ENCODE measurements around the gene RBP5. TPM values are rescaled to one million over a fixed set of nuclear protein-coding genes. Genes with fewer than 3 reads are reported as not detected.
A peak's percentile ranks its signal among the peaks of the same experiment; 100 is the strongest.
"Not testable (repeated sequence)": the region's sequence is repeated elsewhere in the genome, so short reads cannot be mapped to it uniquely, and the experiment has no call there.

The RBP5 gene
- total RNA-seq, 1 donor: not detected

DNA sequence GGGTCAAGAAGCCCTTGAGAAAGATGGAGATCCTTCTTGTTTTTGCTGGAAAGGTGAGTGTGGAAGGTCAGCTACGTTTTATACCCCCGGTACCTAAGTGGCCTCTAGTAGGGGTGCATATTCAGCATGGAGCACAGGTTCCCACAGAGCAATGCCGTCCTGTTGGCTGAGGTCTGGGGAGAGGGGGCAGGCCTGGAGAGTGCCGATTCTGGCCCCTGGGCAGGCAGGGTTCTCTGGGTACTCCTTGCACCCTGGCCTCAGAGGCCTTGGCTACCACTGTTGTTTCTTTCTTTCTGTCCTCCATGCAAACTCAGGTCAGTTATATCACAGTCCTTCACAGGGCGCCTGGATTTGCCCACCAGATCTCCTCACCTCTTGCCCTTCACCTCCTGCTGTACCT is 8.5 kb downstream of the RBP5 start:
- Histone ChIP-seq H3K9me3 (ENCODE audit: low read depth, low read length) (no peaks in the 10 kb centered on the region), H3K4me1 (ENCODE audit: insufficient read depth, low read length) (no peaks in the 10 kb centered on the region), H3K4me3 (ENCODE audit: low read length) (no peak overlapping the region), H3K27me3 (ENCODE audit: insufficient read depth, low read length) (no peaks in the 10 kb centered on the region)

DNA sequence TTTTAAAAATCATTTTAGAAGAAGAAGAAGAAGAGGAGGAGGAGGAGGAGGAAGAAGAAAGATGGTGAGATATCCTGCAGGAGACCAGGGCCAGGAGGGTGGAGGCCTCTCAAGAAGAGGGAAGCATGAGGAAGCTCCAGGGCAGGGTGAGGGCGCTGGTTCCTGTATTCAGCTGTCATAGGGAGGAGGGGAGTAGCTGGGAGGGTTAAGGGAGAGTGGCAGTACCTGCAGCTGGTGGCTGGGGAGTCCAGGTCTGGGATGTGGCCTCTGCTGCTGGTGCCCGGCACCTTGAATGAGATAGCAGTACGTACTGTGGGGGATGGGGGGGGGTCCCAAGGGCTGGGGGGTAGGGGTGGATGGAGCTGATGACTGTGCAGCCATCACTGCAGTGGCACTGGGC is 9.8 kb downstream of the RBP5 start:
- Histone ChIP-seq H3K27me3 (ENCODE audit: insufficient read depth, low read length) (no peaks in the 10 kb centered on the region), H3K4me1 (ENCODE audit: insufficient read depth, low read length) (no peaks in the 10 kb centered on the region), H3K9me3 (ENCODE audit: low read depth, low read length) (no peaks in the 10 kb centered on the region), H3K4me3 (ENCODE audit: low read length) (no peak overlapping the region)

DNA sequence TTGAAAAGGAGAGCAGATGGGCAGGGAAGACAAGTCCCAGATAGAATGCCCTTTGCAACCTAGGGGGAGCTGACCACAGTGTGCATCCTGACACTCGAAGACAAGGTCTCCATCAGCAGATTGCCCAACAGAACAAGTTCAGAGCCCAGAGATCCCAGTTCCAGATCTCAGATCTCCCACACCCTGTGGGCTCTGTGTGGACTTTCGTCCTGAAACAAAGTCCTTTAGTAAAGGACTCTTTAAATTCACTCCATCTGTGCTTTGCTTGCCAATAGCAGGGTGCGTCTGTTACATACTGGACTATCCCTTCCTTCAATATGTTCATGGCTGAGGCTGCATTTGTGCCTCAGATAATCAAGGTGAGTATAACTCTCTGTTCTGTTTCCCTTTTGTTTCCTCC is 11.0 kb downstream of the RBP5 start:
- H3K4me3 ChIP-seq (ENCODE audit: low read length): no peak overlapping the region

DNA sequence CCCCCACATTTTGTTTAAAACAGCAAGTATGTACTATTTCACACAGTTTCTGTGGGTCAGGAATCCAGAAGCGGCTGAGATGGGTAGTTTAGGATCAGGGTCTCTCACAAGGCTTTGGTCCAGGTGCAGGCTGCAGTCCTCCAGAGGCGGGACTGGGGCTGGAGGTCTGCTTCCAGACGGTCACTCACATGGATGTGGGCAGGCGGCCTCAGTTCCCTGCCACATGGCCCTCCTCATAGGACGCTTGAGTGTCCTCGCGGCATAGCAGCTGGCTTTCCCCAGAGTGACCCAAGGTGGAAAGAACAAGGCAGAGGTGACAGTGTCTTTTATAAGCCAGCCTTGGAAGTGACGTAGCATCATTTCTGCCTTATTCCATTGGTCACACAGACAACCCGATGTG is 11.8 kb downstream of the RBP5 start:
- Histone ChIP-seq H3K27me3 (ENCODE audit: insufficient read depth, low read length) (no peaks in the 10 kb centered on the region), H3K4me1 (ENCODE audit: insufficient read depth, low read length) (no peaks in the 10 kb centered on the region), H3K9me3 (ENCODE audit: low read depth, low read length) (no peaks in the 10 kb centered on the region), H3K4me3 (ENCODE audit: low read length) (no peak overlapping the region)

More for the DNA sequence above, 11.0 kb downstream of the RBP5 start:
- Histone ChIP-seq H3K4me1 (ENCODE audit: insufficient read depth, low read length) (no peaks in the 10 kb centered on the region), H3K9me3 (ENCODE audit: low read depth, low read length) (no peaks in the 10 kb centered on the region), H3K27me3 (ENCODE audit: insufficient read depth, low read length) (no peaks in the 10 kb centered on the region)

GRCh38 chr12:7116196-7116595 is 12.5 kb downstream of the RBP5 start:
- Histone ChIP-seq H3K27me3 (ENCODE audit: insufficient read depth, low read length) (no peaks in the 10 kb centered on the region), H3K4me1 (ENCODE audit: insufficient read depth, low read length) (no peaks in the 10 kb centered on the region), H3K4me3 (ENCODE audit: low read length) (no peak overlapping the region), H3K9me3 (ENCODE audit: low read depth, low read length) (no peaks in the 10 kb centered on the region)

DNA sequence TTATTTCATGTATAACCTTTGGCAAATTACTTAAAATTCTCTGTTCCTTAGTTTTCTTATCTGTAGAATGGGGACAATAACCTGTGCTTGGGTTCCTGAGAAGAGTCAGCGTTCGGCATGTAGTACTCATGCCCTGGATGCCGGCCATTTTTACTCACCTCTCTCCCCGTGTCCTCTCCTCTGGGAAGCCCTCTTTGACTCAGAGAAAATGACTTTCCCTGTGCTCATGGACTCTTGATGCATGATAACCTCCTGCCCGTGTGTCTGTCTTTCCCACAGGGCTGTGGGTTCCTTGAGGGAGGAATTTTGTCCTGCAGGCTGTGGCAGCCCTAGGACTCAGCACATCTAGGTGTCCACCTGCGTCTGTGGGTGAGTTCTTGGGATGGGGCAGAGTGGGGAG is 13.8 kb downstream of the RBP5 start:
- Histone ChIP-seq H3K4me3 (ENCODE audit: low read length) (no peak overlapping the region), H3K9me3 (ENCODE audit: low read depth, low read length) (no peaks in the 10 kb centered on the region), H3K4me1 (ENCODE audit: insufficient read depth, low read length) (peaks cover under 1% of the 10 kb centered on the region), H3K27me3 (ENCODE audit: insufficient read depth, low read length) (no peaks in the 10 kb centered on the region)

DNA sequence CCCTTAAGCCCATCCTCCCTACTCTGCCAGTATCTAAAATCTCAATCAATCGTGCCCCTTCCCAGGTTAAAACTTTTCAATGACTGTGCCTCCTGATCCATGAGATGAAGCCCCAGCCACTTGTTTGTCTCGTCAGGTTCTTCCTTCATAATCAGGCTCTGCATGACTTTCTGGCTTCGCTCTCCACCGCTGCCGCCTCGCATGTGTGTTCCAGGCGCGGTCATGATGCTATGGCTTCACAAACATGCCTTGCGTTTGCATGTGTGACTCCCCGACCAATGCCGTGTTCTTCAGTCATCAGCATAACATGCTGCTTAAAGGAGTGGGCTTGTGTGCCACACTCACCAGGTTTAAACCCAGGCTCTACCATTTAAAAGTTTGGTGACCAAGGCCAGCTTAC is 14.7 kb downstream of the RBP5 start:
- Histone ChIP-seq H3K4me1 (ENCODE audit: insufficient read depth, low read length) (peaks cover 9% of the 10 kb centered on the region), H3K4me3 (ENCODE audit: low read length) (no peak overlapping the region), H3K27me3 (ENCODE audit: insufficient read depth, low read length) (no peaks in the 10 kb centered on the region), H3K9me3 (ENCODE audit: low read depth, low read length) (no peaks in the 10 kb centered on the region)

DNA sequence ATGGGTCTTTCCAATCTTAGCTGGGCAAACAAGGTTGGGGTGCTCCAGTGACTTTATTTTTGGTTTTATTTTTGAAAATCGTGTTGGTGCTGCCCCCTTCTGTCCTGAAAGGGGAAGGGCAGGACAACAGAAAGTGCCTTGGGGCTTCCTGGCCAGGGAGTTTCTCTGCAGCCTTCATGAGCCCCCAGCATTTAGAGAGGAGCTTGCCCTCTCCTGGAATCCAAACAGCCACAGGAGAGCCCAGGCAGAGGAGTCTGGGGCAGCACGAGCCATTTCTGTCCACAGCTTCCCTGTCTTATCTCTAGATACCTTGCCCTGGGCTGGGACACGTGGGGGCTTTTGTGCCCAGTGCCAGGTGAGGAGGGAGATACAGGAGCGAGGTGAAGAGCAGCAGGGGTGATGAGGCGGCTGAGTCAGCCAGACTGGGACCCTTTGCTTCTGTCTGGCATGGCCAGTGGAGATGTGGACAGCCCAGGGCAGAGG is 15.3 kb downstream of the RBP5 start:
- Histone ChIP-seq H3K27me3 (ENCODE audit: insufficient read depth, low read length) (no peaks in the 10 kb centered on the region), H3K9me3 (ENCODE audit: low read depth, low read length) (no peaks in the 10 kb centered on the region), H3K4me1 (ENCODE audit: insufficient read depth, low read length) (peaks cover 12% of the 10 kb centered on the region), H3K4me3 (ENCODE audit: low read length) (no peak overlapping the region)

DNA sequence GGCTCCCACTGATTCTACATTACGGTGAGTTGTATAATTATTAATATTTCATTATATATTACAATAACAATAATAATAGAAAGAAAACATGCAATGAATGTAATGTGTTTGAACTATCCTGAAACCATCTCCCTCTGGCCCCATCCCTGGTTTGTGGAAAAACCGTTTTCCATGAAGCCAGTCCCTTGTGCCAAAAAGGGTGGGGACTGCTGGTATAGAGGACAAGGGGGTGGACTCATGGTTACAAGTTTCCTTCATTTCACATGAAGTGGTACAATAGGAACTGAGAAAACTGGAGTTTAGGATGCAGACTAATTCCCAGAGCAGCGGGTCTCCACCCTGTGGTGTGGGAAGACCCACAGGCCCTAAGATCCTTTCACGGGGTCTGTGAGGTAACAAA is 16.6 kb downstream of the RBP5 start:
- Histone ChIP-seq H3K27me3 (ENCODE audit: insufficient read depth, low read length) (no peaks in the 10 kb centered on the region), H3K4me1 (ENCODE audit: insufficient read depth, low read length) (peaks cover 25% of the 10 kb centered on the region), H3K4me3 (ENCODE audit: low read length) (no peak overlapping the region), H3K9me3 (ENCODE audit: low read depth, low read length) (no peaks in the 10 kb centered on the region)

DNA sequence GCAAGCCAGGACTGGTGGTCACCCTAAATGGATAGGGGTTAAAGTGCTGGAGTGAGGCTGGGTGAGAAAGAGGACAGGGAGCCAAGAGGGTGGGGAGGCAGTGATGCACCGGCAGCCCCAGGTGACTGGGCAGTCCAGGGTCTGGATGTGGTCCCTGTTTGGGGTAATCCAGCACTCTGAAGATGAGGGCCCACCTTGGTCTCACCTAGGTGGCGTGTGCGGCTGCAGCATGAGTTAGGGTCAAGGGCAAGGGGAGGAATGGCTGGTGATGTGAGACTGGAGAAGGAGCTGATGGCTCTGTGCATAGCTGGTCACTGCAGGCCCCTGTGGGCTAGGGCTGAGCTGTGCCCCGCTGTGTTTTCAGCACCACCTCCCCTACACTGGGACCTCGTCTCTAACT is 18.0 kb downstream of the RBP5 start:
- H3K27me3 ChIP-seq (ENCODE audit: insufficient read depth, low read length): no peaks in the 10 kb centered on the region
- H3K4me1 ChIP-seq (ENCODE audit: insufficient read depth, low read length): peaks cover 30% of the 10 kb centered on the region
- H3K9me3 ChIP-seq (ENCODE audit: low read depth, low read length): peaks cover 8% of the 10 kb centered on the region

GRCh38 chr12:7109572-7109920 is 19.1 kb downstream of the RBP5 start:
- H3K9me3 ChIP-seq (ENCODE audit: low read depth, low read length): peaks cover 9% of the 10 kb centered on the region
- H3K4me3 ChIP-seq (ENCODE audit: low read length): peak overlapping the region; percentile 62
- H3K27me3 ChIP-seq (ENCODE audit: insufficient read depth, low read length): no peaks in the 10 kb centered on the region
- H3K4me1 ChIP-seq (ENCODE audit: insufficient read depth, low read length): peaks cover 30% of the 10 kb centered on the region

More for the DNA sequence above, 18.0 kb downstream of the RBP5 start:
- no peak overlapping the region for H3K4me3 ChIP-seq (ENCODE audit: low read length)

DNA sequence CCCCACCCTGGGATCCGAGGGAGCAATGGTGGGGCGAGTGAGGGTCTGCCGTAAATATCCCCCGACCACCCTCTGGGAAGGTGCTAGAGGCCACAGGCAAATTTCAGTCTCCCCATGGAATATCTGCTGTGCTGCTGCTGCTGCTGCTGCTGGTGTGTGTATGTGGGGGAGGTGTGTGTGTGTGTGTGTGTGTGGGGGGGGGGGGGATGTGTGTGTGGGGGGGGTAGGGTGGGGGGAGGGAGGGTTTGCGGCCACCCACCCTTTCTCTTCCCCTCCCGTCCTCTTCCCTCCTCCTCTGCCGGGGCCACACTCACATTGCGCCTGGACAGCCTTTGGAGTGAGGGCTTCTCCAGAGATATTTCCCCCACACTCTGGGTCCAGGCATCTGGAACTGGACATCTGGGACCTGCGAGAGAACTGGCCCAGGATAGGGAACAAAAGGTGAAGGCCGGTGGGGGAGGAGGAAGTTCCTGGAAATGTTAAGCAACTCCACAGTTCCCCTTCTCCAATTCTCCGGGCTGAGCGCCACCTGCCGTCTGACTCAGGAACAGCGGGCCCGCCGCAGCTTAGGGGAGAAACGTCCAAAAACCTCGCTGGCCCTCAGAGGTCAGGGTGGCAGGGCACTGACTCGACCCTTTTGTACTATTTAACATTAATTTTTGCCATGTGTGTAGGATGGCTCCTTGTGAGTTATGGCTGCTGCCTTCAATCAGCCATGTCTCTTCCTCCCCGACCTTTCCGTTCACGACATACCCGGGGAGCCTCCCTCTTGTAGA is 19.7 kb downstream of the RBP5 start, which contains the start of gene C1RL:
Gene C1RL, minus strand, starts transcription at position 419 of the 776 bp plus-strand sequence. Its CDS starts 34 bp downstream, at position 385.
- peak within 1 kb of the TSS; percentile 62 for H3K4me3 ChIP-seq (ENCODE audit: low read length)
- peaks cover 30% of the 10 kb centered on the region for H3K4me1 ChIP-seq (ENCODE audit: insufficient read depth, low read length)
- H3K9me3 ChIP-seq (ENCODE audit: low read depth, low read length): peaks cover 9% of the 10 kb centered on the region
- H3K27me3 ChIP-seq (ENCODE audit: insufficient read depth, low read length): no peaks in the 10 kb centered on the region

DNA sequence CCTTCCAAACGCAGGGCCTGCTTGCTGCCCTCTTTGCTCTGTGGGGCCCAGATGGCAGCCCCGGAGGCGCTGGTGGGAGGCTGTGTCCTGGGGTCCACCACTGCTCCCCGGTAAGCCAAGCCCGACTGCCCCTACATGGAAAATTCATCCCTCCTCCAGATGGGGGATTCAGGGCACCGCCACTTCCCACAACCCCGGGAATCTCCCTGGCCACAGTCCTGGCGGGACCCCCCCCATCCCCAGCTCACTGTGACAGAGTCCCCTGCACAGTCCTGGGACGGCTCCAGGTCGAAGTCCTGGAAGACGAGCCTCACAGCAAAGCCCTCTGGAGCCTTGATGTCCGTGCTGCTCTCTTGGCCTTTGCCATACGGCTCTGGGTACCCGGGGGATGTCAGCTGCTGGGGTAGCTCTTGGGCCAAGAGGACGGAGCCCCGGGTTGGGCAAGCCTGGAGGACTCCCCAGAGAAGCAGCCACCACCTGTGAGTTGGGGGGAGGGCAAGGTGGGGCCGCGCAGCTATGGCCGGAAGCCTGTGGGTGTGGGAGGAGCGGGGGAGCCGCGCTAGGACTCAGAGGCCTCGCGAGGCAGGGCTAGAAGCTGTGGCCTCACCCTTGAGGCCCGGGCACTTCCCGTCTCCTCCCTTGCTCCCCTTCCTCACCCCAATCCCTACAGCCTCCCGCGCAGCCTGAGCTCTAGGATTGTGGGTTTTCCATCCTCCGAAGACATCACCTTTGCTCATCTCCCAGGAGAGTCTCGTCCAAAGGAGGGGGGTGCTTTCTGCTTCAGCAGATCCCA is 20.5 kb downstream of the RBP5 start:
- Histone ChIP-seq H3K27me3 (ENCODE audit: insufficient read depth, low read length) (no peaks in the 10 kb centered on the region), H3K4me1 (ENCODE audit: insufficient read depth, low read length) (peaks cover 30% of the 10 kb centered on the region), H3K9me3 (ENCODE audit: low read depth, low read length) (peaks cover 9% of the 10 kb centered on the region), H3K4me3 (ENCODE audit: low read length) (peak overlapping the region; percentile 62)

GRCh38 chr12:7107636-7108002 is 21.1 kb downstream of the RBP5 start:
- H3K27me3 ChIP-seq (ENCODE audit: insufficient read depth, low read length): no peaks in the 10 kb centered on the region
- peaks cover 9% of the 10 kb centered on the region for H3K9me3 ChIP-seq (ENCODE audit: low read depth, low read length)
- peak overlapping the region; percentile 62 for H3K4me3 ChIP-seq (ENCODE audit: low read length)
- H3K4me1 ChIP-seq (ENCODE audit: insufficient read depth, low read length): peaks cover 30% of the 10 kb centered on the region

DNA sequence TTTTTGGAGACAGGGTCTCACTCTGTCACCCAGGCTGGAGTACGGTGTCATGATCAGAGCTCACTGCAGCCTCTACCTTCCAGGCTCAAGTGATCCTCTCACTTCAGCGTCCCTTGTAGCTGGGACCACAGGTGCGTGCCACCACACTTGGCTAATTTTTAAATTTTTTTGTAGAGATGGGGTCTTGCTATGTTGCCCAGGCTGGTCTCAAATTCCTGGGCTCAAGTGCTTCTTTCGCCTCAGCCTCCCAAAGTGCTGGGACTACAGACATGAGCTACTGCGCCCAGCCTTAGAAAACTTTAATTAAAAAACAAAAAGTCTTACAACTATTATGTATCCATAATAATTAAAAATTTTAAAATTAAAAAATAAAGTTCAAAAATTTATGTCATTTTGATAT is 21.5 kb downstream of the RBP5 start:
- not testable (repeated sequence) for H3K9me3 ChIP-seq (ENCODE audit: low read depth, low read length); H3K27me3 ChIP-seq (ENCODE audit: insufficient read depth, low read length); H3K4me3 ChIP-seq (ENCODE audit: low read length)
- peaks cover 30% of the 10 kb centered on the region for H3K4me1 ChIP-seq (ENCODE audit: insufficient read depth, low read length)

Data from mononuclear cell (primary cell).